Stimulated activated CD8-positive, alpha-beta memory T cell treated with anti-CD3 and anti-CD28 coated beads, Interleukin-4, amount 100 ng/mL, for 1 hour (primary cell): ENCODE data around the gene SNX30.

Experiments used
- DNase-seq, 2 donors: peaks; one replicate each; pipeline ENCODE4 v3.0.0-alpha.2; 2020; ENCODE audit warnings: low read depth in 2 of 2, low spot score in 1 of 2

The SNX30 gene

GRCh38 chr9:112819635-112820496 is 69.3 kb downstream of the SNX30 start:
- DNase-seq, result no peak

GRCh38 chr9:112820881-112821280 is 70.3 kb downstream of the SNX30 start:
- no peak for DNase-seq

DNA sequence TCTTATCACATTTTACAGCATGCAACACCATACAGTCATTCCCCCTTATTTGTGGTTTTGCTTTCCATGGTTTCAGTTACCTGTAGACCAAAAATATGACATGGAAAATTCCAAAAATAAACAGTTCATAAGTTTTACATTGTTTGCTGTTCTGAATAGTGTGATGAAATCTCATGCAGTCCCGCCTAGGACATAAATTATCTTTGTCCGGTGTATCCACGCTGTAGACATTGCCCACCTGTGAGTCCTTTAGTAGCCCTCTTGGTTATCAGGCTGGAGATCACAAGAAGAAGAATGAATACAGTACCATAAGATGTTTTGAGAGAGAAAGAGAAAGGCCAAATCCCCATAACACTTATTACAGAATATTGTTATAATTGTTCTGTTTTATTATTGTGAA is 72.1 kb downstream of the SNX30 start:
- DNase-seq, result no peak

GRCh38 chr9:112823257-112823656 is 72.7 kb downstream of the SNX30 start:
- no peak for DNase-seq

- no peak for DNase-seq
Observed at GRCh38 chr9:112831281-112831851, 80.8 kb downstream of the SNX30 start.

DNA sequence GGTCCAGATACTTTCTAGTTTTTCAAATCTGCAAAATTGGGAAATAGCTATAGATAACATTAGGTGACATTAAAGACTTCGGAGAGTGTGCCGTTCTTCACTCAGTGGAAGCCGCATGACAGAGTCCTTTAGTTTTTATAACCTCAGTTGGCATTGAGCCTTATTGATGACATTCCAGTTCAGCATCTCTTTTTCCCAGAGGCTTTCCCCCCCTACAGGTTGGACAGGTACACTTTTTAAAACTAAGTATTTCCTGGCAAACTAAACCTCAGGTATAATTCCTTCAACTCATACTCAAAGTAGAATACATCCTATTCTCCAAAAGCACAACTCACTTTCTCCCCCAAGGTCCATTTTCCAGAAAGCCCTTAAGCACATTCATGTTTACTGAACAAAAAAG is 81.4 kb downstream of the SNX30 start:
- DNase-seq, result no peak

- DNase-seq, result no peak
Observed at GRCh38 chr9:112833081-112833480, 82.5 kb downstream of the SNX30 start.

DNA sequence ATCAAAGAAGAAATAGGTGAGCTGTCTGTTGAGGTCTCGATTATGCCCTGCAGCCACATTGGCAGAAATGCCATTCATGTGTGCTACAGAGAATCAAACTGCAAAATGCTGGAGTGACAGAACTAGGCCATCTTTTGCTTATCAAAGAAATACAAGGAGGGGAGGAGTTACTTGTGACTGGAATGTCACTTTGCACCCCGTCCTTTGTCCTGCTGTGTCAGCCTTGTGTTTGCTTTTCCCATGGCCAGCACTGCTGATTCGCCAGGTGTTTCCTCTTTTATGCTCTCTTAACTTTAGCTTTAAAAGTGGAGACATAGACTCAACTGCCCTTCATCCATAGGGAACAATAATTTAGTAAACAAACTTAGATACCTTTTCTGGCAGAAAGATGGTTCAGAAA is 85.8 kb downstream of the SNX30 start:
- DNase-seq, result no peak

- DNase-seq, result no peak
Observed at GRCh38 chr9:112838342-112838741, 87.8 kb downstream of the SNX30 start.

GRCh38 chr9:112839331-112839730 is 88.8 kb downstream of the SNX30 start:
- no peak for DNase-seq

GRCh38 chr9:112841261-112841660 is 90.7 kb downstream of the SNX30 start:
- no peak for DNase-seq

- no peak for DNase-seq
Observed at GRCh38 chr9:112842555-112842954, 92.0 kb downstream of the SNX30 start.

GRCh38 chr9:112844771-112845542 is 94.4 kb downstream of the SNX30 start:
- peak; percentile 53 to 55 for DNase-seq

GRCh38 chr9:112846528-112847488 is 96.2 kb downstream of the SNX30 start:
- no peak for DNase-seq

GRCh38 chr9:112848316-112849151 is 98.0 kb downstream of the SNX30 start:
- no peak for DNase-seq

DNA sequence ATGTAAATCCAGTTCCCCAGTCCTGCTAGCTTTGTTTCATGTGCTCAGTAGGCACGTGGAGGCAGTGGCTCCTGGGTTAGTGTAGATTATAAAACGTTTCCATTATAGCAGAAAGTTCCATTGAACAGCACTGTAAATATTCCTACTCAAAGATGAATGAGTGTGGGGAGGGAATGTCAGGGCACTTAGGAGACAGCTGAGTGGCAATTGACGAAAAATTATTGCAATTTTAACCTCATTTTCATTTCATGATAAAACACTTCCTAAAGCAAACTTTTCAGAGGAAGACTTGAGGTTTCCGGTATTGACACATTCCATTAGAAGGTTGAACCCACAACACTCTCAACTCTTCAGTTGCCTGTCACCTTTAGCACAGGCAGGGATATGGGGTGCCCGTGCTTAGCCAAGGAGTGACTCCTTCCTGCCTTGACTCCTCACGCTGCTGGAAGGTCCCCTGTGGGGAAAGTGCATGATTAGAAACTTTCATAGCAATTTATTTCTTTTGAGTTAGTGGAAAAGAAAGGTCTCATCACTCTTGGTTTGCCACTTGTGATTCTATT is 98.9 kb downstream of the SNX30 start:
- no peak for DNase-seq

DNA sequence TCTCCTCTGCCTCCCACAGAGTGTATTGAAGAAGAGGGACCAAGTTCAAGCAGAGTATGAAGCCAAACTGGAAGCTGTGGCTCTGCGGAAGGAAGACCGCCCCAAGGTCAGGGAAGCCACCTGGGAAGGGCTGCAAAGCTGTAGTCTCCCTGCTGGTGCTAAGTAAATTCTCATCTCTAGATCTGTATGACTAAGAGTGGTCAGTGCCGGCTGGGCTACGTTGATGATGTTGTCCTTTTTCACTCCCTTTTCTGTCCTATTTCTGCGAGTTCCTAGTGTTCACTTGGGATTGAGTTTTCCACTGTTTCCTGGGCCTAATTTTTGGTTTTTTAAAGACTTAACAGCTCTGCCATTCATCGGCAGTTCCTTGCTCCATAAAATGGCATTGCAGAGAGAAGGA is 100.3 kb downstream of the SNX30 start:
- DNase-seq, result no peak

- no peak for DNase-seq
Observed at GRCh38 chr9:112852741-112853504, 102.4 kb downstream of the SNX30 start.
